HEK293 (cell line): ENCODE results near the gene STIM1.

Experiments used
- CTCF ChIA-PET: fragments of 350-600 bp; formaldehyde crosslinking; extraction: SDS; loops from one replicate; lab custom pipeline; 2021; ENCODE audit warnings: antibody characterized with exemption; lab: Yijun Ruan, JAX
- POLR2A ChIA-PET: fragments of 300-600 bp; formaldehyde crosslinking; extraction: SDS; loops from one replicate; lab custom pipeline; 2020; ENCODE audit warnings: antibody characterized with exemption, inconsistent platforms; lab: Yijun Ruan, JAX
- H3K27ac ChIP-seq: fragments of 200-500 bp; sonication (Bioruptor generic); 2 replicates; pipeline ENCODE4 v1.5.1; 2014; ENCODE audit warnings: low read depth, low read length, control low read depth, inconsistent platforms; ENCODE audit errors: extremely low read depth
- H3K36me3 ChIP-seq, 2 experiments: fragments of 200-500 bp in 1 of 2; sonication (Bioruptor generic) in 1 of 2; 1 replicate in 1 of 2; 2 replicates in 1 of 2; pipeline ENCODE4 v1.5.1; 2014 to 2017; ENCODE audit warnings: inconsistent platforms in 2 of 2, low read length in 2 of 2; ENCODE audit not compliant: control insufficient read depth in 2 of 2, insufficient read depth in 1 of 2
- H3K4me1 ChIP-seq: fragments of 200-500 bp; sonication (Bioruptor generic); 2 replicates; pipeline ENCODE4 v1.5.1; 2014; ENCODE audit warnings: mild to moderate bottlenecking, low read length, inconsistent platforms; ENCODE audit not compliant: control insufficient read depth, insufficient read depth
- H3K4me3 ChIP-seq: 2 replicates; pipeline ENCODE4 v1.5.1; 2011; ENCODE audit warnings: low read depth, mild to moderate bottlenecking, control low read depth, low read length, moderate library complexity
- H3K9me3 ChIP-seq: fragments of 200-500 bp; sonication (Bioruptor generic); 2 replicates; pipeline ENCODE4 v1.5.1; 2014; ENCODE audit warnings: low read depth, low read length, inconsistent platforms; ENCODE audit not compliant: control insufficient read depth, insufficient read depth
- AEBP2 ChIP-seq: fragments of 450-650 bp; formaldehyde crosslinking; IDR thresholded peaks from 2 replicates; pipeline ENCODE4 v1.5.1; 2016; ENCODE audit warnings: missing biosample characterization, missing genetic modification characterization, borderline replicate concordance
- KLF16 ChIP-seq: fragments of 450-650 bp; formaldehyde crosslinking; IDR thresholded peaks from 2 replicates; pipeline ENCODE4 v1.5.1; 2017; ENCODE audit warnings: missing biosample characterization, missing genetic modification characterization
- KLF7 ChIP-seq: fragments of 450-650 bp; formaldehyde crosslinking; IDR thresholded peaks from 2 replicates; pipeline ENCODE4 v1.5.1; 2016; ENCODE audit warnings: missing biosample characterization, missing genetic modification characterization, borderline replicate concordance
- REPIN1 ChIP-seq: fragments of 450-650 bp; formaldehyde crosslinking; IDR thresholded peaks from 2 replicates; pipeline ENCODE4 v1.5.1; 2017; ENCODE audit warnings: missing biosample characterization, missing genetic modification characterization, low read depth
- SCRT2 ChIP-seq: fragments of 450-650 bp; formaldehyde crosslinking; IDR thresholded peaks from 2 replicates; pipeline ENCODE4 v1.5.1; 2016; ENCODE audit warnings: missing biosample characterization, missing genetic modification characterization
- TRIM28 ChIP-seq: IDR thresholded peaks from 2 replicates; pipeline ENCODE4 v1.6.1; 2011; ENCODE audit warnings: low read length, control low read depth, borderline replicate concordance
- ZNF121 ChIP-seq: fragments of 450-650 bp; formaldehyde crosslinking; IDR thresholded peaks from 2 replicates; pipeline ENCODE4 v1.5.1; 2016; ENCODE audit warnings: missing biosample characterization, missing genetic modification characterization
- ZNF146 ChIP-seq: fragments of 450-650 bp; formaldehyde crosslinking; IDR thresholded peaks from 2 replicates; pipeline ENCODE4 v1.5.1; 2016; ENCODE audit warnings: missing biosample characterization, missing genetic modification characterization
- ZNF174 ChIP-seq: fragments of 450-650 bp; formaldehyde crosslinking; IDR thresholded peaks from 2 replicates; pipeline ENCODE4 v1.5.0; 2017; ENCODE audit warnings: missing biosample characterization, mild to moderate bottlenecking, missing genetic modification characterization
- ZNF239 ChIP-seq: fragments of 450-650 bp; formaldehyde crosslinking; IDR thresholded peaks from 2 replicates; pipeline ENCODE4 v1.5.1; 2016; ENCODE audit warnings: missing biosample characterization, missing genetic modification characterization
- ZNF280C ChIP-seq: fragments of 450-650 bp; formaldehyde crosslinking; IDR thresholded peaks from 2 replicates; pipeline ENCODE4 v1.5.1; 2016; ENCODE audit warnings: missing biosample characterization, missing genetic modification characterization
- ZNF280D ChIP-seq: fragments of 450-650 bp; formaldehyde crosslinking; IDR thresholded peaks from 2 replicates; pipeline ENCODE4 v1.5.1; 2016; ENCODE audit warnings: missing biosample characterization, missing genetic modification characterization
- ZNF426 ChIP-seq: fragments of 450-650 bp; formaldehyde crosslinking; IDR thresholded peaks from 2 replicates; pipeline ENCODE4 v1.5.1; 2017; ENCODE audit warnings: missing biosample characterization, missing genetic modification characterization, mild to moderate bottlenecking, inconsistent platforms, moderate library complexity
- ZNF514 ChIP-seq: fragments of 450-650 bp; formaldehyde crosslinking; IDR thresholded peaks from 2 replicates; pipeline ENCODE4 v1.5.1; 2016; ENCODE audit warnings: missing biosample characterization, missing genetic modification characterization
- ZNF544 ChIP-seq: fragments of 450-650 bp; formaldehyde crosslinking; IDR thresholded peaks from 2 replicates; pipeline ENCODE4 v1.5.0; 2017; ENCODE audit warnings: missing biosample characterization, missing genetic modification characterization
- ZNF610 ChIP-seq: fragments of 450-650 bp; formaldehyde crosslinking; IDR thresholded peaks from 2 replicates; pipeline ENCODE4 v1.5.1; 2016; ENCODE audit warnings: missing biosample characterization, missing genetic modification characterization, borderline replicate concordance
- ZNF621 ChIP-seq: fragments of 450-650 bp; formaldehyde crosslinking; IDR thresholded peaks from 2 replicates; pipeline ENCODE4 v1.5.1; 2017; ENCODE audit warnings: missing biosample characterization, missing genetic modification characterization
- ZNF76 ChIP-seq: fragments of 450-650 bp; formaldehyde crosslinking; IDR thresholded peaks from 2 replicates; pipeline ENCODE4; 2016; ENCODE audit warnings: low read depth, missing biosample characterization, missing genetic modification characterization, borderline replicate concordance
- ZXDB ChIP-seq: fragments of 450-650 bp; formaldehyde crosslinking; IDR thresholded peaks from 2 replicates; pipeline ENCODE4 v1.5.1; 2016; ENCODE audit warnings: missing biosample characterization, missing genetic modification characterization

The STIM1 gene

GRCh38 chr11:3969200-3969599, 113.7 kb downstream of the STIM1 start:
- Histone ChIP-seq H3K36me3 (peaks cover 0 to 11% of the 10 kb centered on the region in 2 experiments; a peak in 1 of 3 replicates), H3K4me3 (no peak overlapping the region), H3K4me1 (no peaks in the 10 kb centered on the region), H3K9me3 (no peaks in the 10 kb centered on the region), H3K27ac (no peak overlapping the region)
- TF ChIP-seq ZNF121 (tag by site-specific recombination) (peak; percentile 77), ZNF514 (no peak)
- ChIA-PET POLR2A (no interaction called here), CTCF (interaction anchor here (0.6 to 0.7 kb wide), 2 partner anchors 49 to 118 kb away, joined by 3 to 4 read pairs; no protein-coding TSS in a partner anchor)

GRCh38 chr11:3969613-3970012, 114.1 kb downstream of the STIM1 start:
- Histone ChIP-seq H3K36me3 (peaks cover 0 to 11% of the 10 kb centered on the region in 2 experiments; a peak in 1 of 3 replicates), H3K9me3 (no peaks in the 10 kb centered on the region), H3K4me3 (no peak overlapping the region), H3K4me1 (no peaks in the 10 kb centered on the region), H3K27ac (no peak overlapping the region)
- ChIA-PET POLR2A (no interaction called here), CTCF (interaction anchor here (1.5 kb wide), 1 partner anchor 120 kb away, joined by 4 read pairs; no protein-coding TSS in a partner anchor)
- TF ChIP-seq ZNF621 (no peak), AEBP2 (tag by site-specific recombination) (no peak), ZNF76 (tag by site-specific recombination) (no peak), SCRT2 (tag by site-specific recombination) (peak; percentile 46), ZNF610 (tag by site-specific recombination) (no peak), ZNF146 (tag by site-specific recombination) (no peak), ZNF280C (tag by site-specific recombination) (no peak), KLF16 (tag by site-specific recombination) (no peak), KLF7 (no peak)

GRCh38 chr11:3970108-3970507, 114.6 kb downstream of the STIM1 start:
- H3K9me3 ChIP-seq, result no peaks in the 10 kb centered on the region
- H3K4me3 ChIP-seq, result no peak overlapping the region
- ChIA-PET CTCF (interaction anchor here (1.5 kb wide), 1 partner anchor 121 kb away, joined by 4 read pairs; no protein-coding TSS in a partner anchor), POLR2A (interaction anchor here (0.7 kb wide), 1 partner anchor 26 kb away, joined by 3 read pairs; no protein-coding TSS in a partner anchor)
- H3K4me1 ChIP-seq, result no peaks in the 10 kb centered on the region
- no peak overlapping the region for H3K27ac ChIP-seq
- H3K36me3 ChIP-seq, result peaks cover 0 to 11% of the 10 kb centered on the region in 2 experiments; a peak in 1 of 3 replicates
- TF ChIP-seq TRIM28, result no peak
- no peak for TF ChIP-seq ZNF544 (tag by site-specific recombination)
- no peak for TF ChIP-seq ZNF174 (tag by site-specific recombination)
- no peak for TF ChIP-seq ZNF426 (tag by site-specific recombination)
- TF ChIP-seq REPIN1 (tag by site-specific recombination), result no peak
- no peak for TF ChIP-seq ZNF280D (tag by site-specific recombination)
- no peak for TF ChIP-seq ZXDB
- no peak for TF ChIP-seq ZNF239 (tag by site-specific recombination)
- TF ChIP-seq, all 188 proteins: peak for 0
